GM19238 (cell line): ENCODE measurements around the gene KTI12.
A peak's percentile ranks its signal among the peaks of the same experiment; 100 is the strongest.
"Not testable (repeated sequence)": the region's sequence is repeated elsewhere in the genome, so short reads cannot be mapped to it uniquely, and the experiment has no call there.

Experiments used
- DNase-seq: peaks from one replicate; pipeline ENCODE4 v3.0.0; 2011; ENCODE audit warnings: low spot score; ENCODE audit not compliant: insufficient read length

KTI12 gene, protein sequence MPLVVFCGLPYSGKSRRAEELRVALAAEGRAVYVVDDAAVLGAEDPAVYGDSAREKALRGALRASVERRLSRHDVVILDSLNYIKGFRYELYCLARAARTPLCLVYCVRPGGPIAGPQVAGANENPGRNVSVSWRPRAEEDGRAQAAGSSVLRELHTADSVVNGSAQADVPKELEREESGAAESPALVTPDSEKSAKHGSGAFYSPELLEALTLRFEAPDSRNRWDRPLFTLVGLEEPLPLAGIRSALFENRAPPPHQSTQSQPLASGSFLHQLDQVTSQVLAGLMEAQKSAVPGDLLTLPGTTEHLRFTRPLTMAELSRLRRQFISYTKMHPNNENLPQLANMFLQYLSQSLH

DNA sequence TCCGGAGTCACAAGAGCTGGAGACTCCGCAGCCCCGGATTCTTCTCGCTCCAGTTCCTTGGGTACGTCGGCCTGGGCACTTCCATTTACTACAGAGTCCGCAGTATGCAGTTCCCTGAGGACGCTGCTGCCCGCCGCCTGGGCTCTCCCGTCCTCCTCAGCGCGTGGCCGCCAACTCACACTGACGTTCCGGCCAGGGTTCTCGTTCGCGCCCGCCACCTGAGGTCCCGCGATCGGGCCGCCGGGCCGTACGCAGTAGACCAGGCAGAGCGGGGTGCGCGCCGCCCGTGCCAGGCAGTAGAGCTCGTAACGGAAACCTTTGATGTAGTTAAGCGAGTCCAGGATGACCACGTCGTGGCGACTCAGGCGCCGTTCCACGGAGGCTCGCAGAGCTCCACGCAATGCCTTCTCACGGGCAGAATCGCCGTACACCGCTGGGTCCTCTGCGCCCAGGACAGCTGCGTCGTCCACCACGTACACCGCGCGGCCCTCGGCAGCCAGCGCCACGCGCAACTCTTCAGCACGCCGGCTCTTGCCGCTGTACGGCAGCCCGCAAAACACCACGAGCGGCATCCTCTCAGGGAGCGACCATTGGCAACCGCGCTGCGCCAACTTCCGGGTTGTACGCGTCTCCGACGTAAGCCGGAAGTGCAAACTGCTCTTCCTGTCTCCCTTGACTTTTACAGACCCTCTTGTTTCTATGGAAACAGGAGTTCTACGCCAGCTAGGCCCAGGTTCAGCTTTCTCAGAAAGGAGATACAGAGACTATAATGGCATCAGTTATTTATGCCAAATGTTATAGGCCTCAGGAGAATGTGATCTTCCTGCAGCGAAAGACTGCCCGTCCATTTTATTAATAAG, at the start of gene KTI12:
Gene KTI12 (minus strand): TSS at position 621 of the 860 bp plus-strand sequence. CDS start 49 bp downstream, at position 572.
- DNase-seq, result peak; percentile 80

DNA sequence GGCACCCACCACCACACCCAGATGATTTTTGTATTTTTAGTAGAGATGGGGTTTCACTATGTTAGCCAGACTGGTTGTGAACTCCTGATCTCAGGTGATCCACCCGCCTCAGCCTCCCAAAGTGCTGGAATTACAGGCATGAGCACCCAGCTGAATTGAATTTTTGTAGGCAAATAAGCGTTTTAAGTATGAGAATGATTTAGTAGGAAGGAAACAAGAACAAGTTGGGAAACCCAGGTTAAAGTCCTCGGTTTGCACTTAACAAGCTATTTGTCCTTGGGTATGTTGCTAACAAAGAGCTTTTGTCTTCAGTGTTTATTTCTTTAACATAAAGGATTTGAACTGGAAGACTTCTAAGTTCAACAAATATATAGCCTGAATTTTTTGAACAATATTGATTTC, 46.4 kb upstream of the KTI12 start:
- no peak for DNase-seq

DNA sequence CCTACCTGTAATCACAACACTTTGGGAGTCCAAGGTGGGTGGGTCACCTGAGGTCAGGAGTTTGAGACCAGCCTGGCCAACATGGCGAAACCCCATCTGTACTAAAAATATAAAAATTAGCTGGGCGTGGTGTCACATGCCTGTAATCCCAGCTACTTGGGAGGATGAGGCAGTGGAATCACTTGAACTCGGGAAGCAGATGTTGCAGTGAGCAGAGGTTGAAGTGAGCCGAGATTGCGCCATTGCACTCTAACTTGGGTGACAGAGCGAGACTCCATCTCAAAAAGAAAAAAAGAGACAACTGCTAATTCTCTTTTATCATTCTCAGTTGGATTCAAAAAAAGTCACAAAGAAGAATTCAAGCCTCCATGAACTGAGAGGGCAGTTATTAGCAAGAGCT, 43.7 kb upstream of the KTI12 start:
- DNase-seq, result not testable (repeated sequence)

- no peak for DNase-seq
These were observed 38.7 kb upstream of the KTI12 start for GRCh38 chr1:52072291-52072690.

DNA sequence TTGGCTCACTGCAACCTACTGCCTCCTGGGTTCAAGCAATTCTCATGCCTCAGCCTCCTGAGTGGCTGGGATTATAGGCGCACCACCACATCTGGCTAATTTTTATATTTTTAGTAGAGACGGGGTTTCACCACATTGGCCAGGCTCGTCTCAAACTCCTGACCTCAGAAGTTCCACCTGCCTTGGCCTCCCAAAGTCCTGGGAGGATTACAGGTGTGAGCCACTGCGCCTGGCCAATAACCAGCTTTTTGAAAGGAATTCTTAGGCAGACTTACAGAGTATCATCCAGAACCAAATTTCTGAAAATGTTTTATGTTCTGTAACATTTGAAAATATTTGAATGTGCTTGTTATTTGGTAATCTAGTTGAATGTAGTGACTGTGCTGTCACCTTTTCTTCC, 37.1 kb upstream of the KTI12 start:
- DNase-seq, result no peak

- no peak for DNase-seq
These were observed 29.6 kb upstream of the KTI12 start for GRCh38 chr1:52063192-52063591.

DNA sequence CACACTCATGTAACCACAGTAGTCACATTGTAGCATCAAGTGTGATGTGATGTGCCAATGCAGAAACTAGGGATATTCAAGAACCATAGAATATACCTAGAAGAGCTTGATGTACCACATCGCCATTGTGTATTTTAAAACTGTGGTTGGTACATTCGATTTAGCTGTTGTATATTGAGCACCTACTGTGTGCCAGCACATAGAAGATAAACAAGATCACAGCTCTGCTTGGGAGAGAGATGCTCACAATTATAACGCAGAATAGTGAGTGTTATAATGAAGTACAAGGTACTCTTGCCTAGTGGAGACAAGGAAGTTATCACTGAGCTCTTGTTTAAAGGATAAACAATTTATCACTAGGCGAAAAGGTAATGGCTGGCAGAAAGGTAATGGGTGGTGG, 27.2 kb upstream of the KTI12 start:
- DNase-seq, result no peak

- DNase-seq, result no peak
These were observed 26.3 kb upstream of the KTI12 start for GRCh38 chr1:52059888-52060287.

DNA sequence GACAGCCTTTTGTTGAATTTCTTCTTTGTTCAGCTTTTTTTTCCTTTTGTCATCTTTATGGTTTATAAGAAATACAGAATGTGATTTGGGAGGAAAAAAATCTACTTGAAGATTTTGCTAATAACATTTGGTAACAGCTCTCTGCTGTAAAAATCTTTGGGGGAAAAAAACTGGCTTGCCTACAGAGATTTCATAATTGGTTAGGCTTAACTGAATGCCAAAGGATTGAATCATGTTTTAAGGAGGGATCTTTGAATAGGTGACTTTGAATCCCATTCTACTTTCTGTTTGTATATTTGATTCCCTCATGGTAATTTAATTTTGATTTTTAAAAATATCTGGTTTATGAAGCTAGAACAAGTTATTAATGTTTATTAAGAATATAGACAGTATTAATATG, 25.7 kb upstream of the KTI12 start:
- no peak for DNase-seq

DNA sequence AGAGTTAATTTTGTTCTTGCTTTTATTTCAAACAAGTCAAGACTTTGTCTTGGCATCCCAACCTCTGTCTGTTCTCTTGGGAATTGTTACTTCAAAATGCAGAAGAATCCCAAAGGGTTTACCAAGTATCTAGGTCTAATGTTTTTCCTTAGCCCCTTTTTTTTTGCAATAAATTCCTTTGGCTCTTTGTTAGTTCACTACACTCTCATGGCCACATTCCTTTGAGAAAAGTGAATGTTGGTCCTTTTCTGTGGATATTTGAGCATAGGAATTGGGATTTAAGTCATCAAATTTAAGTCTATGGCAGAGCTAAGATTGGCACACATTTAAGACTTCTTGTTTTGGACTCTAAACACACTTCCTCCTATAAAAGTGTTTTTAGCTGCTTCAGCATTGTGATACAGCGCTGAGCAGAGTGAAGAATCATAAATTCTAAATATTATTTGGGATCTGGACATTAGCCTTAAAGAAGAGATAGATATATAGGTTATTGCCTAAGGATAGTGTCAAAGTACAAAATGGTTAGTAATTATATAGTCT, 24.3 kb upstream of the KTI12 start:
- no peak for DNase-seq

- no peak for DNase-seq
These were observed 23.6 kb upstream of the KTI12 start for GRCh38 chr1:52057255-52057654.

DNA sequence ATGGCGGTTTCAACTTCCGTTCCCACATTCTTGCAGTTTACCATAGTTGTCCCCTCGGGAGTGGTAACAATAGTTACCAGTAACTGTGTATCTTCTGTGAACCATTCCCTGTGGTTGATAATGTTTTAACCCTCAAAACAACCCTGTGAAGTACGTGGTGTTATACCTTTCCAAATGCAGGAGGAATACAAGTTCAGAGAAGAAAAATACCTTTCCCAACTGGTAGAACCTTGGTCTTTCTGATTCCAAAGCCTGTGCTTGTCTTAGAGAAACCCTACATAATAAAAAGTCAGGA, 23.3 kb upstream of the KTI12 start:
- no peak for DNase-seq

DNA sequence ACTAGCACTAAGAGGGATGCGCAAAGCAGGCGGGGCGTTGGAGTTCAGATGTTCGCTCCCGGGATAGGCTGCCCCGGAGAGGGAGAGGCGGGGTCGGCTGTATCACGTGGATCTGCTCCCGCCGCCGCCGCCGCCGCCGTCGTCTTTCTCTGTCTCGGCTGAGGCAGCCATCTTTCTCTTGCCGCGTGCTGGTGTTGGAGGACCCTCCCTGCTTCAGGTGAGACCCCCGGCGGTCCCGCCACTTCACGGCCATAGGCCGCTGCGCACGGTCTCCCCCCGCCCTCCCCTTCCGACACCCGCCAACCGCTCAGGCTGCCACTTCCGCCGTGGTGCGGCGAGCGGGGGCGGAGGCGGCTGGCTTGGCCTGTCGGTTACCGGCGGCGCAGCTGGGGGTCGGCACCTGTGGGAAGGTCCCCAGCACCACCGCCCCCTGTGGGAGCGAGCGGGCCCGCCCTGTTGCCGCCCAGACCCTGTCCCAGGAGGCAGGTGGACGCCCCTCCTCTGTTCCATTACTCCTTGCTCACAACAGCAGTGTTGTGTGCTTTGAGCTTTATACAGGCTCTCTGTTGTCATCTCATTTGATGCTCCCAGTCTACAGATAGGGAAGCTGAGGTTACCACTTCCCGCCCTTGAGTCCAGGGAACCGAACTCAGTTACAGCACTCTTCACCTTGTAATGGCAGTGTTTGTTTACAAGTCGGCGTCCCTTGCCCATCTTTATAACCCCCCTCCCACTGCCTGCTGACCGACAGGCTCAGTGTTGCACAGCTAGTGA, 22.7 kb upstream of the KTI12 start, which contains the start of gene BTF3L4:
Gene BTF3L4 (plus strand): TSS at position 133 of the 774 bp plus-strand sequence. CDS start 3,553 bp downstream, outside the sequence.
- peak; percentile 86 for DNase-seq

GRCh38 chr1:52055866-52056162, 22.2 kb upstream of the KTI12 start:
- no peak for DNase-seq

DNA sequence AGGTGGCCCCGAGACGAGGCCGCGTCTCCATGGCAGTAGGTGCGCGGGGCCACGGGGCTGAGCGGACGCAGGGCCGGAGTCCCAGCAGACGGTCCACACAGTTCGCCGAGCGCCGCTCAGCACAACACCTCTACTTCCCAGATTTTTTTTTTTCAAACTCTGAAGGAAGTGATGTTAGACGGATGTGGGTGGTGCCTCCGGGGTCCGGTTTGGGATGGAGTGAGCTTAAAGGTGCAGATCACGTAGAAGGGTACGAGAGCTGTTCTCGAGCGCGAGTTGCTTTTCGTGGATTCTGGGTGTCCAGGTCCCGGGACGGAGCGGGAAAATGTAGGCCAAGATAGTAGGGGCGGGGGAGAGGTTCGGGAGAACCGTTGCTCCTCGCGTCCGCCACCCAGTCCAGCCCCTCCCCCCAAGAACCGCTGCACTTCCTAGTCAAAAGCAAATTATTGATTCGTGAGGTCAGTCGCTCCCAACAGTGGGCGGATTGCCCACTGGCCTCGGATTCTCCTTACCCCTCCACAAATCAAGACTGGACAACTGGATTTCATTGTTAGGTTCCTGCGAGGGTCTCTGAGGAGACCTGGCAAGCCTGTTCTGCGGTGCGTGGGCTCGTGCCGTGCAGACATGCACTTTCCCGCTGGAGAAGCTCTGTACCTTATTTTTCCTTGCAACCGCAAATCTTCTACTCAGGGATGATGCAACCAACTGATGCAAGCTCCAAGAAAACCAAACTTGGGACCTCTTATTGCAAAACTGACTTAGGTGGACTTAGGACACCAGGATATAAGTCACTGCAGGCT, 21.7 kb upstream of the KTI12 start, which contains the start of gene TXNDC12:
Gene TXNDC12 (minus strand): TSS at position 126 of the 800 bp plus-strand sequence. CDS start 95 bp downstream, at position 31.
- DNase-seq, result peak; percentile 66

GRCh38 chr1:52054496-52055065, 21.0 kb upstream of the KTI12 start:
- DNase-seq, result no peak

GRCh38 chr1:52053862-52054261, 20.3 kb upstream of the KTI12 start:
- DNase-seq, result no peak

- not testable (repeated sequence) for DNase-seq
These were observed 15.7 kb upstream of the KTI12 start for GRCh38 chr1:52049337-52049736.

DNA sequence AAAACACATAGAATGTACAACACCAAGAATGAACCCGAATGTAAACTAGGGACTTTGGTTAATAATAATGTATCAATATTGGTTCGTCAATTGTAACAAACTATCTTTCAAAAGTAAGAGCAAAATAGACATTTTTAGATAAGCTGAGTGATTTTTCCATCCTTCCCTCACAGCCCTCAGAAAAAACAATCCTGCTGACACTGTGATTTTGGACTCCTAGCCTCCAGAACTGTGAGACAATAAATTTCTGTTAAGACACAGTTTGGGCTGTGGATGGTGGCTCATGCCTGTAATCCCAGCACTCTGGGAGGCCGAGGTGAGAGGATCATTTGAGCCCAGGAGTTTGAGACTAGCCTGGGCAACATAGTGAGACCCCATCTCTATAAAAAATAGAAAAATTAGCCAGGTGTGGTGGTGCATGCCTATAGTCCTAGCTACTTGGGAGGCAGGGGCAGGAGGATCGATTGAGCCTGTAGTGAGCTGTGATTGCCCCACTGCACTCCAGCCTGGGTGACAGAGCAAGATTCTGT, 12.1 kb upstream of the KTI12 start:
- not testable (repeated sequence) for DNase-seq

GRCh38 chr1:52045236-52045635, 11.6 kb upstream of the KTI12 start:
- no peak for DNase-seq
